Glomerular visceral epithelial cell (primary cell): ENCODE measurements around the gene AFTPH.

Source experiments
- DNase-seq: peaks from one replicate; pipeline ENCODE4 v3.0.0-alpha.2; 2016; ENCODE audit errors: extremely low spot score

AFTPH gene

DNA sequence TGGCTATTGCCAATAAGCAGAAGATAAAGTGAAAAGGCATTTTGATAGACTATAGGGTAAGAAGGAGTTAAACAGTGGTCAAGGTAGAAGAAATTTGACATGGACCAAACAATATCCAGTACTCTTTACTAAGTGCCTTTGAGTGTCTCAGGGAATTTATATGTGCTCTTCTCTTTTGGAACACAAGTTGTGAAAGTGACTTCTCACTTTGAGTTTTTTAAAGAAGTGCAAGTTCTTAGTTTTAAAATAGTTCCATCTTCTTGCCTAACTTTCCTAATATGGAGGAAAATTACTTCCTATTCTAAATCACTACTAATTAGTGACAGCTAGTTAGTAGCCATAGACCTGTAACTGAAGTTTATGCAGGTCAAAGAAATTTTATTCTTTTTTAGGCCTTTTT is 63.4 kb downstream of the AFTPH start:
- no peak for DNase-seq

GRCh38 chr2:64591188-64591587 is 67.1 kb downstream of the AFTPH start:
- peak; percentile 6 for DNase-seq

DNA sequence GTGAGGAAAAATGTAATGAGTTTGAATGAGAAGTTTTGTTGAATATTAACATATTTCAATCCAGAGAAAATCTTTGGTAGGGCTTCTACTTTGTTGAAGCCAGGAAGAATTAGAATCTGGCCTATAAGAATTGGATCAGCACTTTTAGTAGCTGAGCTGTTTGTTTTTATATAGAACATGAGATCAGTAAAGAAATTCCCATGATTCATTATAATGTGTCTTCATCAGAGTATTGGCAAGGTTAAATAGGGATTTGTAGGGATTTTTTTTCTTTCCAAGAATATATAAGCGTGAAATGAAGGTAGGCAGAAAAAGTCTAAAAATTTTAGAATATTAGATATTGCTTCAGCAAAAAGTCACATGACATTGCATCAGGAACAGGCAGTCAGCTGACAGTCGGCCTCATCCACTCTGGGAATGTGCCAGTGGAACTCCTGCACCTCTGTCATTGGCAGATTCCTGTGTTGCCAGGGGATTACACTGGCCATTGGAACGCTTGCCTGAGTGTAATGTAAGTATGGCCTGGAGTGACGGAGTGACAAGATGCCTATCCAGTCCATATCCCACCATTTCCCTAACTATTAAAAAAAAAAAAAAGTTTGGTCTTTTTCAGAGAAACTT is 69.0 kb downstream of the AFTPH start:
- no peak for DNase-seq

DNA sequence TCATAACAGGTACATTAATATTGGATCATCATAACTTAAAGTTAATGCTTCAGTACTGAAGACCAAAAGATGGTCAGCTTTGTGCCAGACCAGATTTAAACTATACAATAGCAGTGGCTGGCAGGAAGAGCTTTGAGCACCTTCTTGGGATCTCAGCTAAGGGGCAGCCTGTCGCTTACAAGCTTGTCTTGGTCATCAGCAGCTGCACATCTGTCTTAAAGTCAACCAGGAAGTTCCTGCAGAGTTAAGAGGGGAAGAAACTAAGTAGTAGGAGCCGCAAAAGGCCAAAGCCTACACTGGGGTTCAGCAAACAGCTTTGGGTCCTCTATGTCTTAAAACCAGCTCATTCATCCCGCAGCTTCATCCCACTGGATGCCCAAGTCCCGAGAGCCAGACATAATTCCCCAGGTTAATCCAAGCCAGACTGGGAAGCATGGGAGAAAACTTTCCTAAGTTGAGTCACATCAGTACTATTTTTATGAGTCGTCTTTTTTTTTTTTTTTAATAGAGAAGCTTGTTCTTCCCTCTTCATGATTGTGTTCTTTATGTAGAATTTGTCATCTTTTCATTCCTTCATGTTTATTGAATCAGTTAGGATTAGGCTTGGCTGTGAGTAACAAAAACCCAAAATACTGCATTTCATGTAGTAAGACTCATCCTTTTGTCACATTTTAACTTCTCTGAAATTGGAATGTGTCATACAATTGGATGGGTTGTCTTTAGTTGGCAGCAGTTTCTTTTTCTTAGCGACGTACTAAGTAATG is 70.3 kb downstream of the AFTPH start:
- peak; percentile 9 for DNase-seq

GRCh38 chr2:64595397-64596176 is 71.5 kb downstream of the AFTPH start:
- DNase-seq: no peak

- DNase-seq: no peak
Observed at GRCh38 chr2:64598226-64598625, 74.1 kb downstream of the AFTPH start.

DNA sequence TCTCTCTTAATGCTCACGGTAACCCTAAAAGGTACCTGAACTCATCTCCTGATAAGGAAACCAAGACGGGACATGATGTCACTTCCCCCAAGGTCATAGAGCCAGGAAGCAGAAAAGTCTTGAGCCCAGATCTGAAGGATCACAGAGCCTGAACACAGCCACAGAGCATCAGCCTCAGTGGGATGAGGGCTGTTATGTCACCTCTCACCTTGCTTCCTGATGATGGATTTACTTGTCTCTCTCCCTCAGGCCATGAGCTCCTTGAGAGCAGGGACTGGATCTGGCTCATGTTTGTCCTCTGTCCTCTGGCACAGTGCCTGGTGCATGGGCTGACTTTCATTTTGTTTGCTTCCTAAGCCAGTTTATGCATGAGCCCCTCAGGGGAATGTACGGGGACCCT is 75.3 kb downstream of the AFTPH start:
- no peak for DNase-seq

DNA sequence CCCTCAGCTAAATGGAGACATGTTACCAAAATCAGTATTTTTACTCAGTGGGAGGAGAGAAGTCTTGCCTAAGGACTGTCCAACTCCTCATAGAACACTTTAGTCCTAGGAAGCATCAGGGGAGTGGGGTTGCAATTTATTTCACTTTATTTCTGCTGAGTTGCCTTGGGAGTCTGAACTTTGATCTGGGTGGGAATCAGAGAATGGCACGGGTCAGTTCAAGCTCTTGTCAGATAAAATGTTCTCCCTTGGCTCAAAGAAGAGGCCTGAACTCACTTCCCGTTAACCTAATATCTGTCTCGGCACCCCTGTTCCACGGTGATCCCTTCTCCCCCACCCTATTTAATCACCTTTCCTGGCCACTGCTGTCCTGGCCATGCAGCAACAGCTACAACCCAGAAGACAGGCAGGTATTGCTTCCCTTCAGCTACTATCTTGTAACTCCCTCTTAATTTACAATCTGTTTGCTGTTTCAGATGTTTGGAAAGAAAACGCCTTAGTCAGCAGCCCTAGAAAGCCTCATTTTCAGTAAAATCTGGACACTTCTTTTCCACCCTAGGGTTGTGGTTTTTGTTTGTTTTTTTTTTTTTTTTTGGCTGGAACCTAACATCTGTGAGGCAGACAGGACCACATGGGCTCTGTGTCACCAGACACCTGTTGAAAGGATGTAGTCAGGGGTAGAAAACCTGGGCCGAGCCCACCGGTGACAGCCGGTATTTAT is 77.1 kb downstream of the AFTPH start:
- no peak for DNase-seq

DNA sequence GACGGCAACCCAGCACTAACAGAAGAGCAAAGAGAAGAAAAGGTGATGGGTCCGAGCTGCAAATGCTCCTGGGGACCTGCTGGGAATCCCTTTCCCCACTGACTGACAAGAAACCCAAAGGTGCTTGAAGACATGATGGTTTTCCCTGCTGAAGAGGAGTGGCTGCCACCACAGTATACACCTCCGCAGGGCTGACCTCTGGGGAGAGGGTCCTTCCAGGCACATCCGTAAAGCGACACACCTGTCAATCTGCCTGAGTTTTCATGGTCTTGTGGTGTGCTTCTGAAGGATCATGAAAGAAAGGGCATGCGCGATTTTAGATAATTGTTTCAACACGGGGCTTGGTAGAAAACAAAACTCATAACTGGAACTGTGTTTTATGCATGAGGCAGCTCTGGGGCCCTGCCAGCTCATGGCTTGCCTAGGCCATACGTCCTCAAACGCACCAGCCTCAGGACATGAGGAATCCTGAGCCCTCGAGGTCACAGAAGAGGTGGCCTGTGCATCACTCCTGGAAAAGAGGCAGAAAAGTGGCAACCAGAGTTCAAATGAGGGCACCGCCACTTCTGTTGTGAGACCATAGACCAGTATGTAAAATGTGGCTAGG is 77.8 kb downstream of the AFTPH start:
- no peak for DNase-seq

- DNase-seq: no peak
Observed at GRCh38 chr2:64602436-64602835, 78.3 kb downstream of the AFTPH start.

- DNase-seq: no peak
Observed at GRCh38 chr2:64604155-64604554, 80.0 kb downstream of the AFTPH start.

- DNase-seq: no peak
Observed at GRCh38 chr2:64605026-64605471, 80.9 kb downstream of the AFTPH start.

- no peak for DNase-seq
Observed at GRCh38 chr2:64605991-64606478, 81.9 kb downstream of the AFTPH start.

GRCh38 chr2:64606479-64607363 is 82.6 kb downstream of the AFTPH start:
- DNase-seq: peak; percentile 8

GRCh38 chr2:64607381-64608304 is 83.5 kb downstream of the AFTPH start:
- no peak for DNase-seq

DNA sequence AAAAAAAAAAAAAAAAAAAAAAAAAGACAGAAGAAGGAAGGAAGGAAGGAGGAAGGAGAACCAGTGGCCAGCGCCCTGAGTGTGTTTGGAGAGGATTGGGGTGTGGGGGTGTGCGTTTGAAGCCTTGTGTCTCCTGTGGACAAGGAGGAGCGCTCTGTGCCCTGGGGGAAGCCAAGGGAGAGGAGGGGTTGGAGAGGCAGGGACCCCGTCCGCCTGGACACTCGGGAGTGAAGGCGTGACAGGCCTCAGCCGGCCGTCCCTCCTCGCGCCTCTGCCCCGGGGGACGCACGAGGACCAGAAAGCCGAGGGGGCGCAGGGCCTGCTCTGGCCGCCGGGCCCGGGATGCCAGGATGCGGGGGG is 84.7 kb downstream of the AFTPH start:
- no peak for DNase-seq

DNA sequence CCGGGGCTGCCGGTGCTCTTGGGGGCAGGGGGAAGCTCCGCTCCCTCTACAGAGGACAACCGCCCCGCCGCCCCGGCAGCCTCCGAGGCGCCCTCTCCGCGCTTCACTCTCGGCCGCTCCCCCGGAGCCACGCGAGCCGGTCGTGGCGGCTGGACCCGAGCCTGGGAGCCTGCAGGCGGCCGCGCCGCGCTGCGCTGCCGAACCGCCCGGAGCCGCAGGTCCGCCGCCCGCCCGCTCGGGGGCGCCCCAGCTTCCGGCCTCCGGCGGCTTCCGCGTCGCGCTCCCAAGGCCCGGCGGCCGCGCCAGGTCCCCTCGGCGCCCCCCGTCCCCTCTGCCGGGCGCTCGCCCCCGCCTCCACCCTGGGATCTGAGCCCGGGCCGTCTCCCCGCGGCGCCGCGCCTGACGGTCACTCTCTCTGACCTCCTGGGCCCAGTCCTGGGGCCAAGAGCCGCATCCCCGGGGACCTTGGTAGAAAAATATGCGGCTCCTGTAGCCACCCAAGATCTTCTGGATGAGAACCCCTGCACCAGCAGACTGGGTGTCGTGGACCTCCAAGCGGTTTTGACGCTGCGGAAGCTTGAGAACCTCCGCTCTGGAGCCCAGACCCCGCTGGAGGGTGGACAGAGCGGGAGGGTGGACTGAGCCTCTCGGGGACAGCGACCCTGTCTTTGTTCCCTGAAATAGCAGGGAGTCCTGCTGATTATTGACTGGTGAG is 85.3 kb downstream of the AFTPH start:
- DNase-seq: peak; percentile 23

DNA sequence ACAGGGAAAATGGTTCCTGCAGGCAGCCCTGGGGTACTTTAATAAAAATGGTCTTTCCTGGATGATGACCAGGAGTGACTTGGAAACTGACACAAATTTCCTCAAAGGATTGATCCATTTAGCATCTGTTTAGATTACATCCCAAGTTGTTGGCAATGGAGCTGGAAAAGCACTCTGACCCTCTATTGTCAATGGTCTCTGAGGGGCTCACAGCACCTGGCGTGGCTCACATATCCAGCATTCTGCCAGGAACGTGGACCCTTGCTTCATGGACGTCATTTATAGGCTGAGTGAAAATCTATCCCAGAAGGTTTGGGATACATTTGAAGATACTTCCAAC is 85.8 kb downstream of the AFTPH start:
- DNase-seq: no peak

DNA sequence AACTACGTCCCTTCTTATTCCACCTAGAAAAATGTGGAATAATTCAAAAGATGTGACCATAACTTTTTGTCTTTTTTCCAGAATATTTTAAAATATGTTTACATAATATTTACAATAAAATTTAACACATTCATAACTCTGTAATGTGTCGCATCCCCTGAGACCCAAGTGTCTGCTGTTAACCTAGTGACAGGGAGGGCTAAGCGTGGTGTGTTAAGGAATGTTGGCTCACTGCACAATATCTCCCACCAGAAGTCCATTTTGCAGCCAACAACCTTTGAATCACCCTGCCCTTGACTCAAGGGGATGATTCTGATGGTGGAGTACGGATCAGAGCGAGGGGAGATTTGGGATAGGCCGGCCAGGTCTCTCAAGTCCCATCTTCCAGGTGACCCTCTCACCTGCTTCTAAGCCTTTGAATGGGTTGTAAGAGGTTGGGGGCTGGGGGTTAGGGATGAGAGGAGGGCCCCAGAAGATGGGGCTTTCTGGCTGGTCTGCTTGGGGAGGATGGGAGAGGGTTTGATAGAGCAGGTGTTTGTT is 86.3 kb downstream of the AFTPH start:
- DNase-seq: no peak
